HG02588 (cell line): Measurements from ENCODE around the gene MROH2A.
"Not testable (repeated sequence)": the region's sequence is repeated elsewhere in the genome, so short reads cannot be mapped to it uniquely, and the experiment has no call there.

Source experiments
- ATAC-seq: cut with Tn5 transposase; IDR thresholded peaks from one replicate; pipeline ENCODE4 v1.9.1; 2021; ENCODE audit warnings: mild to moderate bottlenecking, moderate library complexity; ENCODE audit not compliant: unreplicated experiment

The MROH2A gene, protein sequence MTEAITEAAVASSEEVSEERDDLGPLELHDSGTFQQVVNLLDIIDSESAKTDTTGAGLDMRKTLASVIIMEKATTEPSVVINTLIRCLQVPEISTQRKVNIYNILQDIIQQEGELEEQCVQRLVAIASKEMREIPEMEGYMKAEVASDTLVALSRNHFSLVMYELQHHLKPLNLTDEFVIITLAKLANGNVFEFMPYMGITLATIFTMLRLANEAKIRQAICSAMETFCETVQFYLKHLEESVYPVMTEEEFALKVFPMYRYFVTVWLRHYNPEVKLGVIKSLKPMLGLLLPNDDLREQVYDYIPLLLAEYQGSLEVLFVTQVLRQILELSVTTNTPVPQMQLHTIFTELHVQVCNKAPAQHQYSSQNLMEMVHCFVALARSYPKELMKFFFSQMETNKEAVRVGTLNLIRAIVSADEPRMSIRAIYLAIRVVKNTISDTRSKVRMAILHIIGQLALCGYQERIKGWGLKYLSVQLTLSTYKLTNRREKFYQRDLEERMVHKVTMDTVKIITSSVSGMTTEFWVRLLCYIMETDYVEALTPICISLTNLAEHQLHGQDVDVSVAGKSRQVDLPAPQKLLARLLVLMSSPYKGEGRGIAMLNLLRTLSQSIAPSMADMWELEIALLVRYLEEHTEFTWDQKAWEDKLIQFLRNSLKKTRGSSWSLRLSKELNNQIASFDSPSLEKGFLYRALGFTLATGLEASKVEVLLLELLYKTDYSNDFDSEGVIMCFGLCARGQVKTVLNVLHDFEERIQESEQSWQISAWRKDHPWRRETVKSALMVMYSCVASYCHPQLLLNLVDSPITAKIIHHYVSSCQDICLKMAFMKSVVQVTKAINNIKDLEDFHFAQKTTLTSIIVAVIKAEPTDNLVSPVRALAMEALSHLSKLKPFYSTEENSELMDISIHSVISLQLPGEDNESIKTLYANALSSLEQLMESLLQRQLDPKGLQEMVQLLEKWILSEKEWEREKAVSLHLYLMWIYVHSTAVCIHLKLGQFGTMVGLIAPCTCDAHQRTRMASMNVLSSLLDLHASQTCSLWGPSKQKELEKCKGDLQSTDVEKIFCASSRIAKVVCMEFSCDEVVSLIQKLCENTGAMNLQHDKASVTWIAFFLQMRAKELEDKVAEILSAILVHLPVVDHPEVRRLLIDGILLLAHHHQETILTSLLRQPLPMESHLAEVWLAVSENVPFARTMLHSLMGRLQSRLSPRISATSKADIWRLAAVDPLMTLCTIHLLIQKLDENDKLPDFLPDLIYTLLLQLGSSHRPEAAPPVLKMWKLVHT (N-terminal part only)

DNA sequence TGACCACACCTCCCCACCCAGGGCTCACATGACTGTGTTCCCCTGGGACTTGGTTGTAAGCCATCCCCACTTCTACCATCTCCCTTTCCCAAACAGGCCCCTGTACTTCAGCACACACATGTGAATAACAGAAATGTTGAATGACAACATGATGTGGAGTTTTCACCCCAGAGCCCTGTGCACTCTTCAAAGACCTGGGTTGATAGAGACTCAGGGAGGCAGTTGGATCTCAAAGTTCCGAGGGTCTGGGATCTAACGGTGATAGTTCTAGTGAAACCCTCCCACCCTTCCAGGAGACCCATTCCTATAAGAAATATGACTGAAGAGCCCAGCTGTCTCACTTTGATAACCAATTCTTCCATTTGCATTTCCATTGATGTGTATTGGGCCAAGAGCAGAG lies at the start of gene MROH2A:
Gene MROH2A (plus strand): TSS at position 301 of the 400 bp plus-strand sequence. CDS start 1,029 bp downstream, outside the sequence.
- no peak for ATAC-seq

DNA sequence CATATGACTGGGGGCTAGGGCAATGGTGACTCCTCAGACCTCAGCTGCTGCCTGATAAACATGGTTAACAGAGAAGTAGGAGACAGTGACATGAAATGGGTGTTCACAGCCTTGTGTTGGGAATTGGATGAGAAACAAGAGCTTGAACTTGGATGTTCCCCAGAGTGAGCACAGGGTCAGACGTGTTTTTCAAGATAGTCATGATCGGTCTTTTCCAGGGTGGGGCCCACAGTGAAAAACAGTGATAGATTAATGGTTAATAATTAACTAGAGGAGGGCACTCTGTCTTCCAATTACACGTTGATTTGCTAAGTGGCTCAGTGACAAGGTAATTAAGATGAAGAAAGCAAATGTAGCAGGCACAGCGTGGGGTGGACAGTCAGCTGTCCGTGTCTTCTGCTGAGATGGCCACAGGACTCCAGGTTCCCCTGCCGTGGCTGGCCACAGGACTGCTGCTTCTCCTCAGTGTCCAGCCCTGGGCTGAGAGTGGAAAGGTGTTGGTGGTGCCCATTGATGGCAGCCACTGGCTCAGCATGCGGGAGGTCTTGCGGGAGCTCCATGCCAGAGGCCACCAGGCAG lies 49.3 kb upstream of the MROH2A start, which contains the start of gene UGT1A3:
Gene UGT1A3 (plus strand): TSS at position 320 of the 579 bp plus-strand sequence. CDS start 85 bp downstream, at position 405.
- no peak for ATAC-seq

DNA sequence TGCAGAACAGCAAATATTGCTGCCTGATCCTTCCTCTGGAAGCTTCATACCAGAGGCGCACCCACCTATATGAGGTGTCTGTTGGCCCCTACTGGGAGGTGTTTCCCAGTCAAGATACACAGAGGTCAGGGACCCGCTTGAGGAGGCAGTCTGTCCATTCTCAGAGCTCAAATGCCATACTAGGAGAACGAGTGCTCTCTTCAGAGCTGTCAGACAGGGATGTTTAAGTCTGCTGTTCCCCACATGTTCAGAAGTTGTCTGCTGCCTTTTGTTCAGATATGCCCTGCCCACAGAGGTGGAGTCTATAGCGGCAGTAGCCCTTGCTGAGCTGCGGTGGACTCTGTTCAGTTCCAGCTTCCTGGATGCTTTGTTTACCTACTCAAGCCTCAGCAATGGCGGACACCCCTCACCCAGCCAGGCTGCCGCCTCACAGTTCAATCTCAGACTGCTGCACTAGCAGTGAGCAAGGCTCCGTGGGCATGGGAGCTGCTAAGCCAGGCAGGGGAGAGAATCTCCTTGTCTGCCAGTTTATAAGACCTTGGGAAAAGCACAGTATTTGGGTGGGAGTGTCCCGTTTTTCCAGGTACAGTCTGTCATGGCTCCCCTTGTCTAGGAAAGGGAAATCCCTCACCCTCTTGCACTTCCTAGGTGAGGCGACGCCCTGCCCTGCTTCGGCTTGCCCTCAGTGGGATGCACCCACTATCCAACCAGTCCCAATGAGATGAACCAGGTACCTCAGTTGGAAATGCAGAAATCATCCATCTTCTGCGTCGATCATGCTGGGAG lies 41.1 kb upstream of the MROH2A start:
- ATAC-seq = not testable (repeated sequence)

DNA sequence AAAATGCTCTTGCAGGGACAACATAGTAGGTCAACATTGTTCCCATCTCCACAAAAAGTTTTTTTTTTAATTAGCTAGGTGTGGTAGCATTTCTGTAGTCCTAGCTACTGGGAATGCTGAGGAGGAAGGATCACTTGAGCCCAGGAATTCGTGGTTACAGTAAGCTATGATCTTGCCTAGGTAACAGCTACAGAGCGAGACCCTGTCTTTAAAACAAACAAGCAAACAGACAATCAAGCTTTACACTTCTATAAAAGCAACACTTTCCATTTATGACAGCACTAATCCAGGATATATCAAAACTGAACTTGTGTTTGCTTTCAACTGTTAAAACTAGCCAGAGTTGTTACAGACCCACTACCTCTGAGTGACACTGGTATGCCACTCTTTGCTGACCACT lies 37.3 kb upstream of the MROH2A start:
- ATAC-seq = no peak

DNA sequence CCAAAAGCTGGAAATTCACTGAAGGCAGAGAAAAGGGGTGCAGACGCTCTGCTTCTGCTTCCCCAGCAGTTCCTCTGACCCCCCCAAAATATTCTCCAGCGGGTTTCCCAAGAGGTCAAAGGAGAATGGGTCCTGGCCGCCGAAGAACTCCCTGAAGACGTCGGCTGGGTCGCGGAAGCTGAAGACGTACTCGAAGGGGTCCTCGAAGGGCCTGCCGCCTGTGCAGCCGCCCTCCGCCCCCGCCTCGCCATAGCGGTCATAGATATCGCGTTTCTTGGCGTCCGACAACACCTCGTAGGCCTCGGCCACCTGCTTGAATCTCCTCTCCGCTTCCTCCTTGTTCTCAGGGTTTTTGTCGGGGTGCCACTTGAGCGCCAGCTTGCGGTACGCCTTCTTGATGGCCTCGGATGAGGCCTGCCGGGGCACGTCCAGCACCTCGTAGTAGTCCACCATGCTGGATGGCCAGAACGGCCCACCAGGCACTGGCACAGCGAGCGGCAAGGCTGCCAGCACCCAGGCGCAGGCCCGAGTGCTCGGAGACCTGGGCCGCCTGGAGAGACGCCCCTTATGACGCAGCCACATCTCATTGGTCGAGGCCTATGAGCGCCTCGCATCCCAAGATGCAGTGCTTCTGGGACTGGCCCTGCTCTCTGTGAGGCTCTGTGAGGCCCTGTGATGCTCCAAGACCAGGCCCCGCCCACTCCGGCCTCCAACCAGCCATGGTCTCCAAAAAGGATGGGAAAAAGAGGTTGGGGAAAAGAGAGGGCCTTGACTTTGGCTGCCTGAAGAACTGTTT lies 34.5 kb upstream of the MROH2A start:
- no peak for ATAC-seq

DNA sequence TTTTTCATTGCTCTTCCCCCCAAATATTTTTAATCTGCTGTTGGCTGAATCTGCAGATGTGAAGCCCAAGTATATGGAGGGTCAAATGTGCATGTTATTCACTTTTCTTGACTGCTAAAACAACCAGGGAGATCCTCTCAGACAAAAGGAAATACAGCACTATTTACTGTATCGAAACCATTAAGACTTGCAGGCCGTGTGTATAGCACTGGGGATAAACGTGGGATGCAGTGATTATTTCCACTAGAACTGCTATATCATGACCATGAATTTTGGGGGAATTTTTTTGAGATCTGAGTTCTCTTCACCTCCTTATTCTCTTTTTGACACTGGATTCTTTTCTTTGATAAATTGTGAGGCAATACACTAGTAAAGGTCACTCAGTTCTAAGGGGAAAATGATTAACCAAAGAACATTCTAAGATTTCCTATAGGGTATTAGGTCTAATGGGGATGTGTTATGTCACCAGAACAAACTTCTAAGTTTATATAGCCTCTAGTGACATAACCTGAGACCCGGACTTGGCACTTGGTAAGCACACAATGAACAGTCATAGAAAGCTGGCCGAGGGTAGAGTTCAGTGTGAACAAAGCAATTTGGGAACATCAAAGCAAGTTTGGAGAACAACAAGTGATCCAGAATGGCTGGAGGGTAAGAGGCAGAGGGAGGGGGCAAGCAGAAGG lies 32.9 kb upstream of the MROH2A start:
- ATAC-seq = no peak

DNA sequence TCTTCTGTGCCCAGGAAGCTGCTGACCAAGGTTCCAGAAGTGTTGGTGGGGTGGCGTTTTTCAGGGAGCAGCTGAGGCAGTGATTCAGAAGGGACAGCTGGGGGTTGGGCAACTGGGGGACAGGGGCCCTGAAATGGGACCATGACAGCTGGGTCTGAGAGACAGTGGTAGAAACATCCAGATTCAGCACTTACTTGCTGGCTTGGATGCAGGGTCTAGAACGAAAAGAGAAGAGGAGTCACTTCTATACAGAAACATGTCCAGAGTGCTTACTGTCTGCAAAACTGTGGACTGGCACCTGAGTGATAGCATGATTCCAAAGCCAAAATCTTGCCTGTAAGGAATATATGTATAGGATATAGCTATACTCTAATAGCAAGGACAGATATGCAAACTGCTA lies 32.3 kb upstream of the MROH2A start:
- not testable (repeated sequence) for ATAC-seq

DNA sequence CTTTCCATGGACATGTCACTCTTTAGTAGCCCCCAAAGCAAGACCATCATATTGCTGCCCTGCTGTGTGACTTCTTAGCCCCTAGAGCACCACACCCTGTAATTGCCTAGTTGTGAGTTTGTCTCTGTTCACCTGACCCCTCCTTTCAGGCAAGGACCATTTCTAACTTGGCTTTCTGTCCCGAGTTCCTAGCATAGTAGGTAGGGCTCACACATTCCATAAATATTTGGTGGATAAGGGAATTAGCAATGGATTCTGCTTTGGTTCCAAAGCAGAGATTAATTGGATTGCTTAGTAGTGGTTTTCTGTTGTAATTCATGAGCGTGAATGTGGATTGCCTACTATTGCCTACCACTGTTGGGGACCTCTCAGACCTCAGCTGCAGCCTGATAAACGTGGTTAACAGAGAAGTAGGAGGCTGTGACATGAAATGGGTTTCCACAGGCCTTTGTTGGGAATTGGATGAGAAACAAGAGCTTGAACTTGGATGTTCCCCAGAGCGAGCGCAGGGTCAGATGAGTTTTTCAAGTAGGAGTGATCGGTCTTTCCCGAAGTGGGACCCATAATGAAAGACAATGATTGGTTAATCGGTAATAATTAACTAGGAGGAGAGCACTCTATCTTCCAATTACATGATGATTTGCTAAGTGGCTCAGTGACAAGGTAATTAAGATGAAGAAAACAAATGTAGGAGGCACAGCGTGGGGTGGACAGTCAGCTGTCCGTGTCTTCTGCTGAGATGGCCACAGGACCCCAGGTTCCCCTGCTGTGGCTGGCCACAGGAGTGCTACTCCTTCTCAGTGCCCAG lies 31.5 kb upstream of the MROH2A start:
- ATAC-seq = no peak

DNA sequence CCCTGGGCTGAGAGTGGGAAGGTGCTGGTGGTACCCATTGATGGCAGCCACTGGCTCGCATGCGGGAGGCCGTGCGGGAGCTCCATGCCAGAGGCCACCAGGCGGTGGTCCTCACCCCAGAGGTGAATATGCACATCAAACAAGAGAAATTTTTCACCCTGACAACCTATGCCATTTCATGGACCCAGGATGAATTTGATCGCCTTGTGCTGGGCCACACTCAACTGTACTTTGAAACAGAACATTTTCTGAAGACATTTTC lies 30.9 kb upstream of the MROH2A start:
- no peak for ATAC-seq

DNA sequence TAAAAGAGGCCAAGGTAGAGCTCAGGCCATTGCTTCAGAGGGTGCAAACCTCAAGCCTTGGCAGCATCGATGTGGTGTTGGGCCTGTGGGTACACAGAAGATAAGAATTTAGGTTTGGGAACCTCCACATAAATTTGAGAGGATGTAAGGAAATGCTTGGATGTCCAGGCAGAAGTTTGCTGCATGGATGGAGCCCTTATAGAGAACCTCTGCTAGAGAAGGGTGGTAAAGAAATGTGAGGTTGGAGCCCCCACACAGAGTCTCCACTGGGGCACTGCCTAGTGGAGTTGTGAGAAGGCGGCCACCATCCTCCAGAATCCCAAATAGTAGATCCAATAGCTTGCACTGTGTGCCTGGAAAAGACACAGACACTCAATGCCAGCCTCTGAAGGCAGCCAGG lies 27.4 kb upstream of the MROH2A start:
- ATAC-seq = not testable (repeated sequence)

DNA sequence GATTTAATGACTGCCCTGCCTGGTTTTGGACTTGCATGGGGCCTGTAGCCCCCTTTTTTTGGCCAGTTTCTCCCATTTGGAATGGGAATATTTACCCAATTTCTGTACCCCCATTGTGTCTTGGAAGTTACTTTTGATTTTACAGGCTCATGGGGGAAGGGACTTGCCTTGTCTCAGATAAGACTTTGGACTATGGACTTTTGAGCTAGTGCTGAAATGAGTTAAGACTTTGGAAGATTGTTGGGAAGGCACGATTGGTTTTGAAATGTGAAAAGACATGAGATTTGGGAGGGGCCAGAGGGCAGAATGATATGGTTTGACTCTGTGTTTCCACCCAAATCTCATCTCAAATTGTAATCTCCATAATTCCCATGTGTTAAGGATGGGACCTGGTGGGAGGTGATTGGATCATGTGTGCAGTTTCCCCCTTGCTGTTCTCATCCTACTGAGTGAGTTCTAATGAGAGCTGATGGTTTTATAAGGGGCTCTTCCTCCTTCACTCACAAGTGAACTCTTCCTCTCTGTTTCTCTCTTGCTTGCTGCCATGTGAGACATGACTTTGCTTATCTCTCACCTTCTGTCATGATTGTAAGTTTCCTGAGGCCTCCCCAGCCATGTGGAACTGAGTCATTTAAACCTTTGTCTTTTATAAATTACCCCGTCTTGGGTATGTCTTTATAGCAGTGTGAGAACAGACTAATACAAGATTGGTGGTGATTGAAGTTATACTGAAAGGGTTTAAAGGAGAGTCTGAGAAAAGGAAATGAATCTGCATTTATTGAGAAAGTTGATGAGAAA lies 26.7 kb upstream of the MROH2A start:
- ATAC-seq = not testable (repeated sequence)

DNA sequence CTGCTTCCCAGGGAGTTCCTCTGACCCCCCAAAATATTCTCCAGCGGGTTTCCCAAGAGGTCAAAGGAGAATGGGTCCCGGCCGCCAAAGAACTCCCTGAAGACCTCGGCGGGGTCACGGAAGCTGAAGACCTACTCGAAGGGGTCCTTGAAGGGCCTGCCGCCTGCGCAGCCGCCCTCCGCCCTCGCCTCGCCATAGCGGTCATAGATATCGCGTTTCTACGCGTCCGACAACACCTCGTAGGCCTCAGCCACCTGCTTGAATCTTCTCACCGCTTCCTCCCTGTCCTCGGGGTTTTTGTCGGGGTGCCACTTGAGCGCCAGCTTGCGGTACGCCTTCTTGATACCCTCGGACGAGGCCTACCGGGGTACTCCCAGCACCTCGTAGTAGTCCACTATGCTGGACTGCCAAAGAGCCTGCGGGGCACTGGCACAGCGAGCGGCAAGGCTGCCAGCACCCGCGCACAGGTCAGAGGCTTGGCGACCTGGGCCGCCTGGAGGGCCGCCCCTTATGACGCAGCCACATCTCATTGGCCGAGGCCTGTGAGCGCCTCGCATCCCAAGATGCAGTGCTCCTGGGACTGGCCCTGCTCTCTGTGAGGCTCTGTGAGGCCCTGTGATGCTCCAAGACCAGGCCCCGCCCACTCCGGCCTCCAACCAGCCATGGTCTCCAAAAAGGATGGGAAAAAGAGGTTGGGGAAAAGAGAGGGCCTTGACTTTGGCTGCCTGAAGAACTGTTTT lies 23.1 kb upstream of the MROH2A start:
- ATAC-seq = no peak

DNA sequence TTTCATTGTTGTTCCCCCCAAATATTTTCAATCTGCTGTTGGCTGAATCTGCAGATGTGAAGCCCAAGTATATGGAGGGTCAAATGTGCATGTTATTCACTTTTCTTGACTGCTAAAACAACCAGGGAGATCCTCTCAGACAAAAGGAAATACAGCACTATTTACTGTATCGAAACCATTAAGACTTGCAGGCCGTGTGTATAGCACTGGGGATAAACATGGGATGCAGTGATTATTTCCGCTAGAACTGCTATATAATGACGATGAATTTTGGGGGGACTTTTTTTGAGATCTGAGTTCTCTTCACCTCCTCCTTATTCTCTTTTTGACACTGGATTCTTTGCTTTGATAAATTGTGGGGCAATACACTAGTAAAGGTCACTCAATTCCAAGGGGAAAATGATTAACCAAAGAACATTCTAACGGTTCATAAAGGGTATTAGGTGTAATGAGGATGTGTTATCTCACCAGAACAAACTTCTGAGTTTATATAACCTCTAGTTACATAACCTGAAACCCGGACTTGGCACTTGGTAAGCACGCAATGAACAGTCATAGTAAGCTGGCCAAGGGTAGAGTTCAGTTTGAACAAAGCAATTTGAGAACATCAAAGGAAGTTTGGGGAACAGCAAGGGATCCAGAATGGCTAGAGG lies 21.6 kb upstream of the MROH2A start:
- no peak for ATAC-seq

DNA sequence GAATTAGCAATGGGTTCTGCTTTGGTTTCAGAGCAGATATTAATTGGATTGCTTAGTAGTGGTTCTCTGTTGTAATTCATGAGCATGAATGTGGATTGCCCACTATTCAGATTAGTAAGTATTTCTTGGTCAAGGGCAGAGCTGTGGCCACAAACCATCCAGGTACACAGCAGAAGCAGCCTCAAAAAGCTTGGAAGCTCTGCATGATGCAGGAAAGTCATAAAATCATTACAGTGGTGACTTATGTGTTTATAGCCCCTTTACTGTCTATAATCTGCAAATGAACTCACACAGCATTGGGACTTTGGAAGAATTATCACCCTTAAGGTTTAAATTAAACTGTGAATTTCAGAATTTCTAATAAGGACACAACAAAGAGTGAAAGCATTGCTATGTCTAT lies 20.0 kb upstream of the MROH2A start:
- no peak for ATAC-seq

DNA sequence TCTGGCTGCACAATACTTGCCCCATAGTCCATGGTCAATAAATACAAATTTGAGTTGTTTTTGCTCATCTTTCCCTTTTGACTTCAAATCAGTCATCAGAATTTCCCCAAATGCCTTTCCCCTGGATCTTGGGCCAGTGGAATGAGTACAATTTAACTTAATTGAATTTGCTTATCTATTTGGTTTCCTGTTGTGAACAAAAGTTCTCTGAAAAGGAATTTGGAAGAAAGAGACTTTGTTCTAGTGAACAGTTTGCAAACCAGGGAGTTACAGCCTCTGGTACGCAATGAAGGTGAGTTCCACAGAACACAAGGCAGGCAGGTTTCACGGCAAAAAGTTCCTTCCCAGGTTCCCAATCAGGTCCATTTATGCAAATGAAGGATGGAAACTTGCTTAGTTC lies 19.3 kb upstream of the MROH2A start:
- ATAC-seq = no peak

DNA sequence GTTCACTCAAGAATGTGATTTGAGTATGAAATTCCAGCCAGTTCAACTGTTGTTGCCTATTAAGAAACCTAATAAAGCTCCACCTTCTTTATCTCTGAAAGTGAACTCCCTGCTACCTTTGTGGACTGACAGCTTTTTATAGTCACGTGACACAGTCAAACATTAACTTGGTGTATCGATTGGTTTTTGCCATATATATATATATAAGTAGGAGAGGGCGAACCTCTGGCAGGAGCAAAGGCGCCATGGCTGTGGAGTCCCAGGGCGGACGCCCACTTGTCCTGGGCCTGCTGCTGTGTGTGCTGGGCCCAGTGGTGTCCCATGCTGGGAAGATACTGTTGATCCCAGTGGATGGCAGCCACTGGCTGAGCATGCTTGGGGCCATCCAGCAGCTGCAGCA lies 18.1 kb upstream of the MROH2A start, which contains the start of gene UGT1A1:
Gene UGT1A1 (plus strand): TSS at position 228 of the 400 bp plus-strand sequence. CDS start 18 bp downstream, at position 246.
- no peak for ATAC-seq
